NT2/D1 (cell line): ENCODE data around the gene SEC14L1.

ENCODE experiments used
- SUZ12 ChIP-seq: IDR thresholded peaks from 2 replicates; pipeline ENCODE4 v1.6.1; 2011; ENCODE audit not compliant: insufficient read length, insufficient read depth; ENCODE audit errors: extremely low read depth
- YY1 ChIP-seq: IDR thresholded peaks from 2 replicates; pipeline ENCODE4 v1.6.1; 2011; ENCODE audit not compliant: insufficient read length, insufficient read depth
- ZNF274 ChIP-seq: IDR thresholded peaks from 2 replicates; pipeline ENCODE4 v1.6.1; 2011; ENCODE audit warnings: mild to moderate bottlenecking, low read depth, low read length

DNA sequence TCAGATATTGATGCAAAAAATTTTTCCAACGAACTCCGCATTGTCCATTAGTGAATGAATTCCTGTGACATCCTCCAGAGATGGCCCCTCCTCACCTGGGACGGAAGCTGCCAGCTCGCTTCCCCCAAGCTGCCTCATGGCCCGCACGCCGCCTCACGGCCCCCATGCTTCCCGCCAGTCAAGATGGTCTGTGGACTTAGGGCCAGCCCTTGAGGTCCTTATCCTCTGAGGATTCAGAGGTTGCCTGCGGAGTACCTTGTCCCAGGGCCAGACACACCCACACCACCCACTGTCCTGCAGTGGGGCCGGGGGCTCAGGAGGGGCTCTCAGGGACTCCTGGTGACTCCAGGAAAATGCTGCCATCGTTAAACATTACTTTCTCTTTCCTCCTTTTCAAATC, 73.6 kb downstream of the SEC14L1 start:
- TF ChIP-seq SUZ12, result no peak
- no peak for TF ChIP-seq ZNF274
- no peak for TF ChIP-seq YY1
